B cell (primary cell): ENCODE results near the gene PTPRG.

ENCODE experiments used
- CTCF ChIP-seq: fragments of 200-600 bp; IDR thresholded peaks from one replicate; pipeline ENCODE4 v1.8.0; 2022; ENCODE audit warnings: antibody characterized with exemption, mild to moderate bottlenecking
- EZH2 ChIP-seq: IDR thresholded peaks from 2 replicates; pipeline ENCODE4 v1.6.1; 2012; ENCODE audit warnings: borderline replicate concordance, low read depth, mild to moderate bottlenecking, moderate library complexity, low read length; ENCODE audit not compliant: insufficient read depth, poor library complexity, severe bottlenecking

GRCh38 chr3:61573441-61573840, 12.1 kb downstream of the PTPRG start:
- no peak for TF ChIP-seq CTCF
- TF ChIP-seq EZH2, result no peak
